ENCODE measurements around the gene LONRF2. TPM values are rescaled to one million over a fixed set of nuclear protein-coding genes. Genes with fewer than 3 reads are reported as not detected.

The LONRF2 gene
- total and polyA plus RNA-seq, 2 donors: 0.24 to 0.62 TPM

- DNase-seq (ENCODE audit: low read depth in 6 of 9, low spot score in 9 of 9): no peak
These were observed 49.4 kb downstream of the LONRF2 start for GRCh38 chr2:100272841-100273329.

DNA sequence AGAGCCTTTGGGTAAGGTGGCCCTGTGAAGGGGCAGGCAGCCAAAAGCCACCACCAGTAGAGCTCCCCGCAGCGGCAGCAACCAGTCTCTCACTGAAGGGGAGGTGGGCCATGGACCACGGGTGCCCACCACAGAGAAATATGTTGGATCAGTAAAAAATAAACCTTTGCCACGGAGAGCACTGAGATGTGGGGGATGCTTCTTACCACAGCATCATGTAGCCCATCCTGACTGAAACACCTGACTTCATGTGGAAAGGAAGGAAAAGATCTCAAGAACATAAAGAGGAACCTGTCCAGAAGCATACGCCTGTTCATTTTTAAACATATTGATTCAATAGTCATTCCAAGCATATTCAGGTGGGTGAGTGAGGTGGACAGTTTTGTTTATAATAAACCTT, 51.1 kb downstream of the LONRF2 start:
- Histone ChIP-seq H3K27me3 (ENCODE audit: control insufficient read depth in 2 of 2, insufficient read depth in 1 of 2, low read length in 1 of 2) (no peaks in the 10 kb centered on the region), H3K27ac (ENCODE audit: low read depth in 1 of 2, low read length in 1 of 2) (no peak overlapping the region), H3K4me1 (ENCODE audit: control insufficient read depth in 2 of 2, insufficient read depth in 2 of 2, low read length in 2 of 2) (no peaks in the 10 kb centered on the region), H3K4me3 (ENCODE audit: low read length in 2 of 2) (no peak overlapping the region), H3K36me3 (ENCODE audit: control insufficient read depth in 2 of 2, insufficient read depth in 2 of 2, low read length in 1 of 2) (no peaks in the 10 kb centered on the region), H3K9me3 (ENCODE audit: control insufficient read depth in 2 of 2, insufficient read depth in 1 of 2, low read length in 1 of 2) (no peaks in the 10 kb centered on the region)
- 99% methylated on average over 5 of the region's 5 CpGs for WGBS
- DNase-seq (ENCODE audit: low read depth in 6 of 9, low spot score in 9 of 9): no peak

More at GRCh38 chr2:100272841-100273329, 49.4 kb downstream of the LONRF2 start:
- Histone ChIP-seq H3K4me3 (ENCODE audit: low read length in 2 of 2) (no peak overlapping the region), H3K9me3 (ENCODE audit: control insufficient read depth in 2 of 2, insufficient read depth in 1 of 2, low read length in 1 of 2) (no peaks in the 10 kb centered on the region), H3K4me1 (ENCODE audit: control insufficient read depth in 2 of 2, insufficient read depth in 2 of 2, low read length in 2 of 2) (no peaks in the 10 kb centered on the region), H3K27me3 (ENCODE audit: control insufficient read depth in 2 of 2, insufficient read depth in 1 of 2, low read length in 1 of 2) (no peaks in the 10 kb centered on the region), H3K27ac (ENCODE audit: low read depth in 1 of 2, low read length in 1 of 2) (no peak overlapping the region), H3K36me3 (ENCODE audit: control insufficient read depth in 2 of 2, insufficient read depth in 2 of 2, low read length in 1 of 2) (no peaks in the 10 kb centered on the region)
- WGBS: 97% methylated on average over 10 of the region's 10 CpGs

DNA sequence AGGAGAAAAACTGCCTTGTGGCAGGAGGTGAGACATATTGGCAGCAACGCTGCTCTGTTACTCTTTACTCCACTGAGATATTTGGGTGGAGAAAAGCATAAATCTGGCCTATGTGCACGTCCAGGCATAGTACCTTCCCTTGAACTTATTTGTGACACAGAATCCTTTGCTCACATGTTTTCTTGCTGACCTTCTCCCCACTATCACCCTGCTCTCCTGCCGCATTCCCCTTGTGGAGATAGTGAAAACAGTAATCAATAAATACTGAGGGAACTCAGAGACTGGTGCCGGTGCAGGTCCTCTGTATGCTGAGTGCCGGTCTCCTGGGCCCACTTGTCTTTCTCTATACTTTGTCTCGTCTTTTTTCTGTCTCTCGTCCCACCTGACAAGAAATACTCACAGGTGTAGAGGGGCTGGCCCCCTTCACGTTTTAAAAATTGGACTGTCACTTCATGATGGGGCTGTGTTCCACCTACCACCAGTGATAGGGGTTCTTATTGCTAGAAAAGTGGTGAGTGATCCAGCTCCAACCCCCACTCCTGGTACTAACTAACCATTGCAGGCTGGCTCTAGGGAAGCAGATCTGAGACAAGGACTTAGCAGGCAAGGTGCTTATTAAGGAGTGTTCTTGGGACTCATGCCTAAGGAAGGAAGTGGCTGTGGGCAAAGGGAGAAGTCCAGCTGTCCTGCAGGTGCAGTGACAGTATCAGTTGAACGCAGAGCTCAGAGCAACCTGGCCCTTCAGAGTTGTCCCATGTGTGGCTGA, 51.7 kb downstream of the LONRF2 start:
- Histone ChIP-seq H3K4me3 (ENCODE audit: low read length in 2 of 2) (no peak overlapping the region), H3K9me3 (ENCODE audit: control insufficient read depth in 2 of 2, insufficient read depth in 1 of 2, low read length in 1 of 2) (no peaks in the 10 kb centered on the region), H3K4me1 (ENCODE audit: control insufficient read depth in 2 of 2, insufficient read depth in 2 of 2, low read length in 2 of 2) (no peaks in the 10 kb centered on the region), H3K27ac (ENCODE audit: low read depth in 1 of 2, low read length in 1 of 2) (no peak overlapping the region), H3K27me3 (ENCODE audit: control insufficient read depth in 2 of 2, insufficient read depth in 1 of 2, low read length in 1 of 2) (no peaks in the 10 kb centered on the region), H3K36me3 (ENCODE audit: control insufficient read depth in 2 of 2, insufficient read depth in 2 of 2, low read length in 1 of 2) (no peaks in the 10 kb centered on the region)
- WGBS: 97% methylated on average over 9 of the region's 9 CpGs
- no peak for DNase-seq (ENCODE audit: low read depth in 6 of 9, low spot score in 9 of 9)

GRCh38 chr2:100269889-100270288, 52.4 kb downstream of the LONRF2 start:
- H3K36me3 ChIP-seq (ENCODE audit: control insufficient read depth in 2 of 2, insufficient read depth in 2 of 2, low read length in 1 of 2): no peaks in the 10 kb centered on the region
- H3K27ac ChIP-seq (ENCODE audit: low read depth in 1 of 2, low read length in 1 of 2): no peak overlapping the region
- no peaks in the 10 kb centered on the region for H3K4me1 ChIP-seq (ENCODE audit: control insufficient read depth in 2 of 2, insufficient read depth in 2 of 2, low read length in 2 of 2)
- no peak overlapping the region for H3K4me3 ChIP-seq (ENCODE audit: low read length in 2 of 2)
- H3K9me3 ChIP-seq (ENCODE audit: control insufficient read depth in 2 of 2, insufficient read depth in 1 of 2, low read length in 1 of 2): no peaks in the 10 kb centered on the region
- no peak for DNase-seq (ENCODE audit: low read depth in 6 of 9, low spot score in 9 of 9)
- H3K27me3 ChIP-seq (ENCODE audit: control insufficient read depth in 2 of 2, insufficient read depth in 1 of 2, low read length in 1 of 2): no peaks in the 10 kb centered on the region
- WGBS: 94% methylated on average over 5 of the region's 5 CpGs

- H3K4me3 ChIP-seq (ENCODE audit: low read length in 2 of 2): no peak overlapping the region
- H3K4me1 ChIP-seq (ENCODE audit: control insufficient read depth in 2 of 2, insufficient read depth in 2 of 2, low read length in 2 of 2): no peaks in the 10 kb centered on the region
- H3K27me3 ChIP-seq (ENCODE audit: control insufficient read depth in 2 of 2, insufficient read depth in 1 of 2, low read length in 1 of 2): no peaks in the 10 kb centered on the region
- H3K27ac ChIP-seq (ENCODE audit: low read depth in 1 of 2, low read length in 1 of 2): no peak overlapping the region
- WGBS: 91% methylated on average over 4 of the region's 4 CpGs
- no peak for DNase-seq (ENCODE audit: low read depth in 6 of 9, low spot score in 9 of 9)
- H3K36me3 ChIP-seq (ENCODE audit: control insufficient read depth in 2 of 2, insufficient read depth in 2 of 2, low read length in 1 of 2): no peaks in the 10 kb centered on the region
- no peaks in the 10 kb centered on the region for H3K9me3 ChIP-seq (ENCODE audit: control insufficient read depth in 2 of 2, insufficient read depth in 1 of 2, low read length in 1 of 2)
These were observed 53.3 kb downstream of the LONRF2 start for GRCh38 chr2:100268986-100269385.

GRCh38 chr2:100267751-100268150, 54.5 kb downstream of the LONRF2 start:
- WGBS: 92% methylated on average over 2 of the region's 2 CpGs
- Histone ChIP-seq H3K4me3 (ENCODE audit: low read length in 2 of 2) (no peak overlapping the region), H3K27me3 (ENCODE audit: control insufficient read depth in 2 of 2, insufficient read depth in 1 of 2, low read length in 1 of 2) (no peaks in the 10 kb centered on the region), H3K4me1 (ENCODE audit: control insufficient read depth in 2 of 2, insufficient read depth in 2 of 2, low read length in 2 of 2) (no peaks in the 10 kb centered on the region), H3K9me3 (ENCODE audit: control insufficient read depth in 2 of 2, insufficient read depth in 1 of 2, low read length in 1 of 2) (no peaks in the 10 kb centered on the region), H3K36me3 (ENCODE audit: control insufficient read depth in 2 of 2, insufficient read depth in 2 of 2, low read length in 1 of 2) (no peaks in the 10 kb centered on the region), H3K27ac (ENCODE audit: low read depth in 1 of 2, low read length in 1 of 2) (no peak overlapping the region)
- no peak for DNase-seq (ENCODE audit: low read depth in 6 of 9, low spot score in 9 of 9)

DNA sequence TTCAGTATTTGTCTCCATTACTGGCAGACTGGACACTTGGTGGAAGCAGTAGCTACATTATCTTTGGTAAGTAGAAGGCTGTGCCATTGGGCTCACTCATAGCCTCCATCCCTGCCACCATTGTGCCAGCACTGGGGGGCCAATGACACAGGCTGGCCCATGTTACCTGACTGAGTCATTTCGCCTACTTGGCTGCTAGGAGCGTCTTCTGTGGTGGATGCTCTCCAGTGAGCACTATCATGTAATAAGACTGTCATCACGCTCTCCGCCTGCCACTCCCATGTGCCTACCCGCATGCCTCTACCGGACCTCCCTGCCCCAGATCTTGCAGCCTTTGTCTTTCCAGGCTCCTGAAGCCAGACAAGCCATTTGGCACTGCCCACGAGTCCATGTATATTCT, 56.2 kb downstream of the LONRF2 start:
- H3K27ac ChIP-seq (ENCODE audit: low read depth in 1 of 2, low read length in 1 of 2): no peak overlapping the region

DNA sequence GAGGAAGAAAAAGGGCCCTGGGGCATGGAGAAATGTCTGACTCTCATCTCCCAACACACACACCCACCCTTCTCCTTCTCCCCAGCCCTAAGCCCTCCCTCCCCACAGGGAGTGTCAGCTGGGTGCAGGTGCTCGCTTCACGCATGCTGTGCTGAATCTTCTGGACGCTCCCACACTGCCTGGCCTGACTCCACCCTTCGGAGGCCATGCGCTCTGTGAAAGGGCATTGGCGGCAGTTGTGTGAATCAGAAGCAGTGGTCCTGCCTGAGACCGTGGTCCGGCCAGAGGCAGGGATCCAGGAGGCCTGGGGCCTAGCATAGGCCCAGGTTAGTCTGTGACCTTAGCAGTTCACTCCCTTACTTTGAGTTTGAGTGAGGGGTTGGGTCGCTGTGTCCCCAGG, 57.1 kb downstream of the LONRF2 start:
- DNase-seq (ENCODE audit: low read depth in 6 of 9, low spot score in 9 of 9): no peak
- H3K9me3 ChIP-seq (ENCODE audit: control insufficient read depth in 2 of 2, insufficient read depth in 1 of 2, low read length in 1 of 2): no peaks in the 10 kb centered on the region
- no peak overlapping the region for H3K4me3 ChIP-seq (ENCODE audit: low read length in 2 of 2)
- no peaks in the 10 kb centered on the region for H3K36me3 ChIP-seq (ENCODE audit: control insufficient read depth in 2 of 2, insufficient read depth in 2 of 2, low read length in 1 of 2)
- WGBS: 92% methylated on average over 9 of the region's 9 CpGs
- no peaks in the 10 kb centered on the region for H3K4me1 ChIP-seq (ENCODE audit: control insufficient read depth in 2 of 2, insufficient read depth in 2 of 2, low read length in 2 of 2)
- H3K27ac ChIP-seq (ENCODE audit: low read depth in 1 of 2, low read length in 1 of 2): no peak overlapping the region
- no peaks in the 10 kb centered on the region for H3K27me3 ChIP-seq (ENCODE audit: control insufficient read depth in 2 of 2, insufficient read depth in 1 of 2, low read length in 1 of 2)

More for the DNA sequence above, 56.2 kb downstream of the LONRF2 start:
- Histone ChIP-seq H3K9me3 (ENCODE audit: control insufficient read depth in 2 of 2, insufficient read depth in 1 of 2, low read length in 1 of 2) (no peaks in the 10 kb centered on the region), H3K36me3 (ENCODE audit: control insufficient read depth in 2 of 2, insufficient read depth in 2 of 2, low read length in 1 of 2) (no peaks in the 10 kb centered on the region), H3K4me3 (ENCODE audit: low read length in 2 of 2) (no peak overlapping the region), H3K4me1 (ENCODE audit: control insufficient read depth in 2 of 2, insufficient read depth in 2 of 2, low read length in 2 of 2) (no peaks in the 10 kb centered on the region), H3K27me3 (ENCODE audit: control insufficient read depth in 2 of 2, insufficient read depth in 1 of 2, low read length in 1 of 2) (no peaks in the 10 kb centered on the region)
- DNase-seq (ENCODE audit: low read depth in 6 of 9, low spot score in 9 of 9): no peak
- WGBS: 97% methylated on average over 7 of the region's 7 CpGs

GRCh38 chr2:100264651-100265050, 57.6 kb downstream of the LONRF2 start:
- Histone ChIP-seq H3K4me3 (ENCODE audit: low read length in 2 of 2) (no peak overlapping the region), H3K9me3 (ENCODE audit: control insufficient read depth in 2 of 2, insufficient read depth in 1 of 2, low read length in 1 of 2) (no peaks in the 10 kb centered on the region), H3K27ac (ENCODE audit: low read depth in 1 of 2, low read length in 1 of 2) (no peak overlapping the region), H3K4me1 (ENCODE audit: control insufficient read depth in 2 of 2, insufficient read depth in 2 of 2, low read length in 2 of 2) (no peaks in the 10 kb centered on the region), H3K36me3 (ENCODE audit: control insufficient read depth in 2 of 2, insufficient read depth in 2 of 2, low read length in 1 of 2) (no peaks in the 10 kb centered on the region), H3K27me3 (ENCODE audit: control insufficient read depth in 2 of 2, insufficient read depth in 1 of 2, low read length in 1 of 2) (no peaks in the 10 kb centered on the region)
- 89% methylated on average over 4 of the region's 4 CpGs for WGBS
- no peak for DNase-seq (ENCODE audit: low read depth in 6 of 9, low spot score in 9 of 9)

Measured in thymus (tissue), 11 donors.